Stimulated activated CD8-positive, alpha-beta memory T cell treated with anti-CD3 and anti-CD28 coated beads, Interleukin-2, amount 100 ng/mL, for 1 hour (primary cell): ENCODE data around the gene CCM2.

Experiments used
- DNase-seq, 2 donors: peaks; one replicate each; pipeline ENCODE4 v3.0.0-alpha.2; 2020; ENCODE audit warnings: low read depth in 2 of 2

The CCM2 gene

GRCh38 chr7:45065031-45065995 is 65.3 kb downstream of the CCM2 start:
- no peak for DNase-seq

- DNase-seq, result no peak
Measured at GRCh38 chr7:45066409-45066808, 66.4 kb downstream of the CCM2 start.

- no peak for DNase-seq
Measured at GRCh38 chr7:45067582-45067981, 67.6 kb downstream of the CCM2 start.

- DNase-seq, result no peak
Measured at GRCh38 chr7:45068236-45069023, 68.4 kb downstream of the CCM2 start.

- no peak for DNase-seq
Measured at GRCh38 chr7:45069444-45070253, 69.6 kb downstream of the CCM2 start.

GRCh38 chr7:45070254-45070642 is 70.2 kb downstream of the CCM2 start:
- no peak for DNase-seq

- DNase-seq, result no peak
Measured at GRCh38 chr7:45071528-45071927, 71.5 kb downstream of the CCM2 start.

GRCh38 chr7:45072131-45073030 is 72.4 kb downstream of the CCM2 start:
- no peak for DNase-seq

- DNase-seq, result no peak
Measured at GRCh38 chr7:45073031-45073785, 73.2 kb downstream of the CCM2 start.

GRCh38 chr7:45073786-45074527 is 74.0 kb downstream of the CCM2 start:
- no peak for DNase-seq

- DNase-seq, result no peak
Measured at GRCh38 chr7:45074528-45075354, 74.7 kb downstream of the CCM2 start.

- DNase-seq, result no peak
Measured at GRCh38 chr7:45075355-45075644, 75.3 kb downstream of the CCM2 start.

GRCh38 chr7:45075871-45076796 is 76.1 kb downstream of the CCM2 start:
- DNase-seq, result no peak

- DNase-seq, result no peak
Measured at GRCh38 chr7:45076946-45077345, 76.9 kb downstream of the CCM2 start.

- no peak for DNase-seq
Measured at GRCh38 chr7:45077579-45077978, 77.6 kb downstream of the CCM2 start.

GRCh38 chr7:45078125-45078681 is 78.2 kb downstream of the CCM2 start:
- no peak for DNase-seq

- no peak for DNase-seq
Measured at GRCh38 chr7:45080265-45080957, 80.4 kb downstream of the CCM2 start.
